Esophagus muscularis mucosa (tissue), 4 donors: Measurements from ENCODE around the gene SPARCL1.

Experiments
- EP300 ChIP-seq: sonication (generic); formaldehyde crosslinking; IDR thresholded peaks from one replicate; pipeline ENCODE4 v1.6.1; 2017; ENCODE audit warnings: antibody characterized with exemption
- POLR2A ChIP-seq: fragments of 450-650 bp; IDR thresholded peaks from one replicate; pipeline ENCODE4 v1.6.1; 2017; ENCODE audit warnings: antibody characterized with exemption, moderate library complexity, mild to moderate bottlenecking, low read depth
- POLR2AphosphoS5 ChIP-seq, 2 donors: sonication (generic); formaldehyde crosslinking; IDR thresholded peaks; one replicate each; pipeline ENCODE4 v1.6.1; 2017; ENCODE audit warnings: antibody characterized with exemption in 2 of 2
- TF ChIP-seq, protein P1 (sequence below), 3 experiments: fragments of 200-600 bp in 2 of 3; fragments of 450-650 bp in 1 of 3; sonication (generic) in 2 of 3; IDR thresholded peaks; one replicate each; pipeline ENCODE4 v1.5.1; 2017 to 2019; ENCODE audit warnings: antibody characterized with exemption in 3 of 3, mild to moderate bottlenecking in 2 of 3, moderate library complexity in 1 of 3

DNA sequence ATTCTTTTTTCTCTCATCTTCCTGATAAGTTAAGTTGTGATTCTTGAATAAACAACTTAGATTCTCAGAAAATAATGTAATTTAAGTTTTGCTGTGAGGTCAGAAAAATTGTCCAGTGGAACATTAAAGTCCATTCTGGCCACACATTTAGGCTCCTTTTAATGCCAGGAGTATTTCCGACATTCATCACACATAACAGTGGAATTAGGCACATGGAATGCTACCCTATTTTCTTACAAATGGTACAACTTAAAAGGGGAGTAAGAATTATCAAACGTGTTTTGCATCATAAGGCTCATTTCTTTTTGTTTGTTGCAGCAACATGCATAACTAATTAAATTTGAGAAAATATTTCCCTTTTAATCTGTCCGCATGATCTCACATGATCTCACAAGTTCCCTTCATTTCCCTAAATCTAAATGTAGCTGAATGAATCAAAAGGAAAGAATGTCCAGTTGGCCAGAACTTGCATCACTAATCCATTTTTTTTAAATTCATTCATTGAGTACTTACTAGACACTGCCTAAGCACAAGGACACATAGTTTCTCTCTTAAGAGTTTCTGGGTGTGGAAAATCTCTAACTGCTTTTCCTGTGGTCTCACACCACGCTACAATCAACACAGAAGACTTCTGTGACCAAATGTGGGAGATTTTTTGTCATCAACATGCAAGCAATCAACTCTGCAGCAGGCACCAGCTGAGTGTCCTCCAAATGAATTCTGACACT lies 22.0 kb downstream of the SPARCL1 start:
- TF ChIP-seq POLR2A (no peak), EP300 (no peak), POLR2AphosphoS5 (IDR thresholded peaks at IDR 0.05) (peak; percentile 40 to 75)
- TF ChIP-seq, protein P1, sequence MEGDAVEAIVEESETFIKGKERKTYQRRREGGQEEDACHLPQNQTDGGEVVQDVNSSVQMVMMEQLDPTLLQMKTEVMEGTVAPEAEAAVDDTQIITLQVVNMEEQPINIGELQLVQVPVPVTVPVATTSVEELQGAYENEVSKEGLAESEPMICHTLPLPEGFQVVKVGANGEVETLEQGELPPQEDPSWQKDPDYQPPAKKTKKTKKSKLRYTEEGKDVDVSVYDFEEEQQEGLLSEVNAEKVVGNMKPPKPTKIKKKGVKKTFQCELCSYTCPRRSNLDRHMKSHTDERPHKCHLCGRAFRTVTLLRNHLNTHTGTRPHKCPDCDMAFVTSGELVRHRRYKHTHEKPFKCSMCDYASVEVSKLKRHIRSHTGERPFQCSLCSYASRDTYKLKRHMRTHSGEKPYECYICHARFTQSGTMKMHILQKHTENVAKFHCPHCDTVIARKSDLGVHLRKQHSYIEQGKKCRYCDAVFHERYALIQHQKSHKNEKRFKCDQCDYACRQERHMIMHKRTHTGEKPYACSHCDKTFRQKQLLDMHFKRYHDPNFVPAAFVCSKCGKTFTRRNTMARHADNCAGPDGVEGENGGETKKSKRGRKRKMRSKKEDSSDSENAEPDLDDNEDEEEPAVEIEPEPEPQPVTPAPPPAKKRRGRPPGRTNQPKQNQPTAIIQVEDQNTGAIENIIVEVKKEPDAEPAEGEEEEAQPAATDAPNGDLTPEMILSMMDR (IDR thresholded peaks at IDR 0.05) = peak in 1 of 3 experiments; percentile 5
